Fibroblast of lung (primary cell): ENCODE measurements around the gene MNT.

Source experiments
- EZH2 ChIP-seq: IDR thresholded peaks from 2 replicates; pipeline ENCODE4 v1.5.1; 2012; ENCODE audit warnings: low read length, control low read depth, mild to moderate bottlenecking; ENCODE audit errors: missing control alignments
- TF ChIP-seq, protein P1 (sequence below), 2 donors: IDR thresholded peaks in 1 of 2; conservative IDR thresholded peaks in 1 of 2; 1 replicate in 1 of 2; 2 replicates in 1 of 2; pipeline ENCODE4 v1.5.1; 2011 to 2012; ENCODE audit warnings: low read length in 2 of 2, control low read depth in 1 of 2, inconsistent platforms in 1 of 2, low read depth in 1 of 2, mild to moderate bottlenecking in 1 of 2

DNA sequence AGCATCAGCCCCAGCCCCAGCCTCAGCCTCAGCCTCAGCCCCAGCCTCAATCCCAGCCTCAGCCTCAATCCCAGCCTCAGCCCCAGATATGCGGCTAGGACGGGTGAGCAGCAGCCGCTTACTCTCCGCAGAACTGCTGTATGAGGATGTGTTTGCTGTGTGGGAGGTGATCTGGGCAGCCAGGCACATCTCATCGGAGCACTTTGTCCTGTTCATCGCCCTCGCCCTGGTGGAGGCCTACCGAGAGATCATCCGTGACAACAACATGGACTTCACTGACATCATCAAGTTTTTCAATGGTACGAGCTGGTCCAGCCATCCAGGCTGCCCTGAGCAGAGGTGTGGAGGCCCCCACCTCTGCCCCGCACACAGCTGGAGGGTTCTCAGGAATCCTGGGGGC lies 22.0 kb downstream of the MNT start:
- TF ChIP-seq, protein P1, sequence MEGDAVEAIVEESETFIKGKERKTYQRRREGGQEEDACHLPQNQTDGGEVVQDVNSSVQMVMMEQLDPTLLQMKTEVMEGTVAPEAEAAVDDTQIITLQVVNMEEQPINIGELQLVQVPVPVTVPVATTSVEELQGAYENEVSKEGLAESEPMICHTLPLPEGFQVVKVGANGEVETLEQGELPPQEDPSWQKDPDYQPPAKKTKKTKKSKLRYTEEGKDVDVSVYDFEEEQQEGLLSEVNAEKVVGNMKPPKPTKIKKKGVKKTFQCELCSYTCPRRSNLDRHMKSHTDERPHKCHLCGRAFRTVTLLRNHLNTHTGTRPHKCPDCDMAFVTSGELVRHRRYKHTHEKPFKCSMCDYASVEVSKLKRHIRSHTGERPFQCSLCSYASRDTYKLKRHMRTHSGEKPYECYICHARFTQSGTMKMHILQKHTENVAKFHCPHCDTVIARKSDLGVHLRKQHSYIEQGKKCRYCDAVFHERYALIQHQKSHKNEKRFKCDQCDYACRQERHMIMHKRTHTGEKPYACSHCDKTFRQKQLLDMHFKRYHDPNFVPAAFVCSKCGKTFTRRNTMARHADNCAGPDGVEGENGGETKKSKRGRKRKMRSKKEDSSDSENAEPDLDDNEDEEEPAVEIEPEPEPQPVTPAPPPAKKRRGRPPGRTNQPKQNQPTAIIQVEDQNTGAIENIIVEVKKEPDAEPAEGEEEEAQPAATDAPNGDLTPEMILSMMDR (conservative IDR thresholded peaks at IDR 0.05 in 1 of 2, IDR thresholded peaks at IDR 0.05 in 1 of 2; ENCODE audit: low read depth in 1 of 2, low read length in 2 of 2): no peak
- no peak for TF ChIP-seq EZH2
